Measurements from ENCODE around the gene SP1. TPM values are rescaled to one million over a fixed set of nuclear protein-coding genes. Genes with fewer than 3 reads are reported as not detected.
"Not testable (repeated sequence)": the region's sequence is repeated elsewhere in the genome, so short reads cannot be mapped to it uniquely, and the experiment has no call there.

SP1 gene
- total RNA-seq, 2 experiments from 2014 or later = 66.1 to 72.8 TPM

- intact Hi-C loops (cut with micrococcal nuclease) = no loop called here
- H3K4me1 Mint-ChIP-seq (ENCODE audit: low read depth) = peaks cover 54% of the 10 kb centered on the region
- CTCF ChIA-PET = interaction anchor here (0.6 to 5.9 kb wide), 2 partner anchors 63 to 90 kb away, joined by 3 to 52 read pairs; no protein-coding TSS in a partner anchor
- H3K27ac Mint-ChIP-seq = no peak overlapping the region
- H3K36me3 Mint-ChIP-seq = peaks cover 22% of the 10 kb centered on the region
- POLR2A ChIA-PET = interaction anchor here (0.7 kb wide), 1 partner anchor 18 kb away, joined by 3 read pairs; no protein-coding TSS in a partner anchor
- no peaks in the 10 kb centered on the region for H3K9me3 Mint-ChIP-seq
- H3K27me3 Mint-ChIP-seq = no peaks in the 10 kb centered on the region
- DNase-seq = no peak
- no peak overlapping the region for H3K4me3 Mint-ChIP-seq
Observed at GRCh38 chr12:53414756-53415417, 34.9 kb downstream of the SP1 start.

- H3K4me3 Mint-ChIP-seq; DNase-seq; intact Hi-C loops (cut with micrococcal nuclease); H3K9me3 Mint-ChIP-seq; H3K27me3 Mint-ChIP-seq; H3K27ac Mint-ChIP-seq; POLR2A ChIA-PET: not testable (repeated sequence)
- Mint-ChIP-seq H3K4me1 (ENCODE audit: low read depth) (peaks cover 57% of the 10 kb centered on the region), H3K36me3 (peaks cover 17% of the 10 kb centered on the region)
- CTCF ChIA-PET = interaction anchor here (5.9 kb wide), 1 partner anchor 64 kb away, joined by 52 read pairs; no protein-coding TSS in a partner anchor
Observed at GRCh38 chr12:53415752-53416389, 35.9 kb downstream of the SP1 start.

GRCh38 chr12:53417291-53417816 lies 37.4 kb downstream of the SP1 start:
- intact Hi-C loops (cut with micrococcal nuclease); H3K27me3 Mint-ChIP-seq; H3K9me3 Mint-ChIP-seq; H3K36me3 Mint-ChIP-seq: not testable (repeated sequence)
- Mint-ChIP-seq H3K4me1 (ENCODE audit: low read depth) (peaks cover 51% of the 10 kb centered on the region), H3K27ac (peak overlapping the region; percentile 19), H3K4me3 (peak overlapping the region; percentile 9)
- ChIA-PET POLR2A (interaction anchor here (0.8 kb wide), 1 partner anchor 20 kb away, joined by 3 read pairs; no protein-coding TSS in a partner anchor), CTCF (interaction anchor here (1.4 to 5.9 kb wide), 5 partner anchors 11 to 96 kb away, joined by 4 to 52 read pairs (median 8); partner anchors contain the start of gene AAAS)
- DNase-seq = peak; percentile 31

- Mint-ChIP-seq H3K4me3 (no peak overlapping the region), H3K36me3 (peaks cover 2% of the 10 kb centered on the region), H3K4me1 (ENCODE audit: low read depth) (peaks cover 44% of the 10 kb centered on the region), H3K9me3 (no peaks in the 10 kb centered on the region), H3K27me3 (no peaks in the 10 kb centered on the region), H3K27ac (no peak overlapping the region)
- POLR2A ChIA-PET = no interaction called here
- no peak for DNase-seq
- CTCF ChIA-PET = interaction anchor here (1.6 to 5.9 kb wide), 4 partner anchors 10 to 73 kb away, joined by 4 to 52 read pairs (median 10); no protein-coding TSS in a partner anchor
- intact Hi-C loops (cut with micrococcal nuclease) = no loop called here
Observed at GRCh38 chr12:53418221-53418620, 38.2 kb downstream of the SP1 start.

- no peaks in the 10 kb centered on the region for H3K9me3 Mint-ChIP-seq
- ChIA-PET CTCF (interaction anchor here (1.0 to 7.5 kb wide), 5 partner anchors 10 to 89 kb away, joined by 3 to 207 read pairs (median 7); no protein-coding TSS in a partner anchor), POLR2A (interaction anchor here (0.6 kb wide), 1 partner anchor 20 kb away, joined by 3 read pairs; no protein-coding TSS in a partner anchor)
- DNase-seq = no peak
- no peaks in the 10 kb centered on the region for H3K27me3 Mint-ChIP-seq
- intact Hi-C loops (cut with micrococcal nuclease) = no loop called here
- H3K4me3 Mint-ChIP-seq = no peak overlapping the region
- no peaks in the 10 kb centered on the region for H3K36me3 Mint-ChIP-seq
- H3K4me1 Mint-ChIP-seq (ENCODE audit: low read depth) = peaks cover 38% of the 10 kb centered on the region
- H3K27ac Mint-ChIP-seq = no peak overlapping the region
Observed at GRCh38 chr12:53419756-53420155, 39.8 kb downstream of the SP1 start.

- DNase-seq; H3K27me3 Mint-ChIP-seq; H3K4me3 Mint-ChIP-seq; intact Hi-C loops (cut with micrococcal nuclease); H3K9me3 Mint-ChIP-seq; H3K36me3 Mint-ChIP-seq; H3K27ac Mint-ChIP-seq: not testable (repeated sequence)
- ChIA-PET CTCF (interaction anchor here (0.6 to 7.5 kb wide), 12 partner anchors 20 to 375 kb away, joined by 3 to 207 read pairs (median 7); partner anchors contain the start of gene AAAS), POLR2A (interaction anchor here (0.6 kb wide), 1 partner anchor 16 kb away, joined by 4 read pairs; no protein-coding TSS in a partner anchor)
- peaks cover 28% of the 10 kb centered on the region for H3K4me1 Mint-ChIP-seq (ENCODE audit: low read depth)
Observed at GRCh38 chr12:53422247-53422646, 42.3 kb downstream of the SP1 start.

GRCh38 chr12:53423597-53423996 lies 43.6 kb downstream of the SP1 start, which contains the start of gene AMHR2:
Gene AMHR2, plus strand, starts transcription at chr12:53423855. Its CDS starts 80 bp downstream, at chr12:53423935.
- no peak for DNase-seq
- intact Hi-C loops (cut with micrococcal nuclease) = no loop called here
- H3K9me3 Mint-ChIP-seq = no peaks in the 10 kb centered on the region
- no peak within 1 kb of the TSS for H3K4me3 Mint-ChIP-seq
- H3K27me3 Mint-ChIP-seq = no peaks in the 10 kb centered on the region
- H3K27ac Mint-ChIP-seq = no peak within 1 kb of the TSS
- no peaks in the 10 kb centered on the region for H3K36me3 Mint-ChIP-seq
- ChIA-PET CTCF (interaction anchor here (1.5 to 7.5 kb wide), 4 partner anchors 12 to 85 kb away, joined by 3 to 207 read pairs (median 10); no protein-coding TSS in a partner anchor), POLR2A (no interaction called here)
- peaks cover 29% of the 10 kb centered on the region for H3K4me1 Mint-ChIP-seq (ENCODE audit: low read depth)

GRCh38 chr12:53424626-53425514 lies 44.9 kb downstream of the SP1 start:
- CTCF ChIA-PET = interaction anchor here (1.2 to 7.5 kb wide), 4 partner anchors 13 to 101 kb away, joined by 3 to 207 read pairs (median 4); no protein-coding TSS in a partner anchor
- Mint-ChIP-seq H3K27me3 (no peaks in the 10 kb centered on the region), H3K36me3 (no peaks in the 10 kb centered on the region), H3K4me1 (ENCODE audit: low read depth) (peaks cover 24% of the 10 kb centered on the region), H3K27ac (no peak overlapping the region), H3K4me3 (no peak overlapping the region), H3K9me3 (no peaks in the 10 kb centered on the region)
- intact Hi-C loops (cut with micrococcal nuclease) = no loop called here
- POLR2A ChIA-PET = no interaction called here
- DNase-seq = no peak

GRCh38 chr12:53425515-53426150 lies 45.7 kb downstream of the SP1 start:
- no peaks in the 10 kb centered on the region for H3K36me3 Mint-ChIP-seq
- H3K4me1 Mint-ChIP-seq (ENCODE audit: low read depth) = peaks cover 23% of the 10 kb centered on the region
- no peak overlapping the region for H3K27ac Mint-ChIP-seq
- CTCF ChIA-PET = interaction anchor here (1.2 to 7.5 kb wide), 4 partner anchors 16 to 102 kb away, joined by 3 to 207 read pairs (median 4); partner anchors contain the start of gene PRR13
- POLR2A ChIA-PET = interaction anchor here (0.6 kb wide), 1 partner anchor 66 kb away, joined by 3 read pairs; no protein-coding TSS in a partner anchor
- no peaks in the 10 kb centered on the region for H3K27me3 Mint-ChIP-seq
- no peak for DNase-seq
- H3K9me3 Mint-ChIP-seq = no peaks in the 10 kb centered on the region
- no peak overlapping the region for H3K4me3 Mint-ChIP-seq
- intact Hi-C loops (cut with micrococcal nuclease) = no loop called here

GRCh38 chr12:53427905-53428594 lies 48.1 kb downstream of the SP1 start:
- H3K27ac Mint-ChIP-seq = no peak overlapping the region
- no peak overlapping the region for H3K4me3 Mint-ChIP-seq
- H3K4me1 Mint-ChIP-seq (ENCODE audit: low read depth) = peaks cover 14% of the 10 kb centered on the region
- peak; percentile 69 for DNase-seq
- no peaks in the 10 kb centered on the region for H3K36me3 Mint-ChIP-seq
- H3K9me3 Mint-ChIP-seq = no peaks in the 10 kb centered on the region
- intact Hi-C loops (cut with micrococcal nuclease) = no loop called here
- H3K27me3 Mint-ChIP-seq = no peaks in the 10 kb centered on the region
- ChIA-PET CTCF (interaction anchor here (0.7 to 2.1 kb wide), 7 partner anchors 9 to 107 kb away, joined by 3 to 16 read pairs (median 5); partner anchors contain the start of gene AAAS), POLR2A (interaction anchor here (1.2 kb wide), 1 partner anchor 72 kb away, joined by 3 read pairs; the partner anchor contains the start of gene TARBP2)

Measured in activated CD4-positive, alpha-beta memory T cell treated with anti-CD3 and anti-CD28 coated beads for 36 hours (primary cell).